Smooth muscle cell of the pulmonary artery (primary cell): ENCODE data around the gene NACA2. TPM values are rescaled to one million over a fixed set of nuclear protein-coding genes. Genes with fewer than 3 reads are reported as not detected.

ENCODE experiments used
- total RNA-seq: library from RNA; depleted of rRNA; stranded (reverse); fragments of >200 nt; gene quantifications from 2 replicates; pipeline ENCODE4 v1.2.3, GENCODE V29; 2014

Gene NACA2
- total RNA-seq, result 0.13 TPM in 1 of 2 replicates, not detected in the other

GRCh38 chr17:61591018-61591417 is at the start of gene NACA2:
Gene NACA2, minus strand, starts transcription at chr17:61591219. Its CDS starts 39 bp downstream, at chr17:61591180.

Other genes starting within 250 kb of the NACA2 start
- gene TBX2, start 191.4 kb downstream of the NACA2 start, total RNA-seq, result 20.4 and 63.1 TPM in 2 replicates
- gene TBX4, start 138.8 kb downstream of the NACA2 start, total RNA-seq, result 0.07 TPM in 1 of 2 replicates, not detected in the other